K562 (cell line): ENCODE measurements around the gene ZBTB20. TPM values are rescaled to one million over a fixed set of nuclear protein-coding genes. Genes with fewer than 3 reads are reported as not detected.

ENCODE experiments used
- ATAC-seq: fragments of 200-7000 bp; cut with Tn5 transposase; 3 replicates; pipeline ENCODE4 v1.9.1; 2020; ENCODE audit warnings: moderate library complexity
- BruUV-seq: library from RNA; stranded (reverse); fragments of 400-500 nt; replicated peaks from 2 replicates; lab custom pipeline; 2021; lab: Mats Ljungman, UMichigan
- CTCF ChIA-PET: fragments of 300-600 bp; formaldehyde crosslinking; extraction: SDS; loops from one replicate; lab custom pipeline; 2021; ENCODE audit warnings: low intra/inter-chr PET ratio; lab: Yijun Ruan, JAX
- POLR2A ChIA-PET: fragments of 300-600, 350-650 bp; sonication (Branson Sonifier 250); formaldehyde crosslinking; extraction: SDS; loops from one replicate; lab custom pipeline; 2021; ENCODE audit warnings: antibody characterized with exemption, inconsistent platforms; lab: Yijun Ruan, JAX
- DNase-seq, 4 experiments: peaks; one replicate each; pipeline versions ENCODE4 v3.0.0 to v3.0.0-alpha.2; 2011 to 2018; ENCODE audit warnings: low spot score in 3 of 4, mixed read lengths in 3 of 4; ENCODE audit errors: extremely low read depth in 1 of 4
- FAIRE-seq: peaks from 2 replicates; lab custom pipeline; 2011; peaks lifted over from hg19 to GRCh38; lab: Jason Lieb, UNC
- H2AFZ ChIP-seq: 2 replicates; pipeline ENCODE4 v1.6.0; 2011; ENCODE audit warnings: low read depth, low read length, control low read depth, inconsistent platforms
- H3K27ac ChIP-seq: fragments of 200-600 bp; 3 replicates; pipeline ENCODE4 v1.8.0; 2011; ENCODE audit warnings: low read depth, mild to moderate bottlenecking, control low read depth, inconsistent platforms, low read length, moderate library complexity, mixed read lengths; ENCODE audit errors: extremely low read depth
- H3K27me3 ChIP-seq, 2 experiments: fragments of 300-600 bp in 1 of 2; 2 replicates in 1 of 2; 3 replicates in 1 of 2; pipeline versions ENCODE4 v1.6.0 to v1.8.0; 2011; ENCODE audit warnings: inconsistent platforms in 2 of 2, low read length in 2 of 2, mild to moderate bottlenecking in 1 of 2, mixed read lengths in 1 of 2, moderate library complexity in 1 of 2; ENCODE audit not compliant: control insufficient read depth in 2 of 2, insufficient read depth in 2 of 2
- H3K36me3 ChIP-seq: fragments of 300-600 bp; 3 replicates; pipeline ENCODE4 v1.8.0; 2011; ENCODE audit warnings: mild to moderate bottlenecking, low read length, inconsistent platforms; ENCODE audit not compliant: control insufficient read depth, insufficient read depth
- H3K4me1 ChIP-seq, 2 experiments: fragments of 200-600 bp in 1 of 2; replicated peaks in 1 of 2; 2 replicates in 1 of 2; 3 replicates in 1 of 2; pipeline versions ENCODE4 v1.5.1 to v1.8.0; 2011; ENCODE audit warnings: inconsistent platforms in 2 of 2, low read length in 2 of 2, mild to moderate bottlenecking in 1 of 2, mixed read lengths in 1 of 2, moderate library complexity in 1 of 2; ENCODE audit not compliant: control insufficient read depth in 2 of 2, insufficient read depth in 2 of 2
- H3K4me2 ChIP-seq: 2 replicates; pipeline ENCODE4 v1.6.1; 2011; ENCODE audit warnings: low read length, control low read depth, inconsistent platforms, mixed read lengths; ENCODE audit not compliant: insufficient read depth
- H3K4me3 ChIP-seq: fragments of 200-600 bp; sonication (generic), shearing (Covaris generic); 2 replicates; pipeline ENCODE4 v1.5.1; 2016; ENCODE audit warnings: control low read depth, inconsistent platforms
- H3K79me2 ChIP-seq: fragments of 200-600 bp; 3 replicates; pipeline ENCODE4 v1.8.0; 2011; ENCODE audit warnings: low read length, inconsistent platforms; ENCODE audit not compliant: control insufficient read depth, insufficient read depth
- H3K9ac ChIP-seq, 2 experiments: 2 replicates each; pipeline versions ENCODE4 v1.6.0 to v1.6.1; 2011; ENCODE audit warnings: low read depth in 2 of 2, low read length in 2 of 2, control low read depth in 1 of 2, inconsistent platforms in 1 of 2, mild to moderate bottlenecking in 1 of 2, mixed read lengths in 1 of 2; ENCODE audit not compliant: insufficient read depth in 1 of 2
- H3K9me1 ChIP-seq: one replicate; pipeline ENCODE4 v1.6.0; 2011; ENCODE audit warnings: inconsistent platforms, mild to moderate bottlenecking, low read length, moderate library complexity; ENCODE audit not compliant: control insufficient read depth, insufficient read depth
- H3K9me3 ChIP-seq: replicated peaks from 2 replicates; pipeline ENCODE4 v1.5.1; 2011; ENCODE audit warnings: low read depth, low read length, inconsistent platforms; ENCODE audit not compliant: control insufficient read depth, insufficient read depth
- H4K20me1 ChIP-seq: replicated peaks from 2 replicates; pipeline ENCODE4 v1.6.1; 2011; ENCODE audit warnings: low read length, inconsistent platforms, mixed read lengths; ENCODE audit not compliant: control insufficient read depth, insufficient read depth
- C11orf30 ChIP-seq: fragments of 450-650 bp; IDR thresholded peaks from 2 replicates; pipeline ENCODE4 v1.6.1; 2016; ENCODE audit warnings: low read depth, mild to moderate bottlenecking
- CEBPB ChIP-seq: fragments of 450-650 bp; IDR thresholded peaks from 2 replicates; pipeline ENCODE4 v1.6.1; 2016; ENCODE audit warnings: missing genetic modification characterization, missing compliant biosample characterization
- CEBPG ChIP-seq, 3 experiments: fragments of 200-800 bp in 1 of 3; sonication (Bioruptor generic) in 1 of 3; sonication (generic) in 1 of 3; formaldehyde crosslinking in 1 of 3; IDR thresholded peaks in 2 of 3; conservative IDR thresholded peaks in 1 of 3; 2 replicates each; pipeline versions ENCODE4 v1.6.1 to v1.8.0; 2016 to 2022; ENCODE audit warnings: missing compliant biosample characterization in 2 of 3, missing genetic modification characterization in 2 of 3, mild to moderate bottlenecking in 1 of 3, missing genetic modification reagents in 1 of 3
- CXXC5 ChIP-seq: fragments of 250-450 bp; sonication (Bioruptor Pico); IDR thresholded peaks from 2 replicates; pipeline ENCODE4 v1.8.0; 2022; ENCODE audit warnings: inconsistent platforms, mild to moderate bottlenecking, moderate library complexity
- HDAC6 ChIP-seq: IDR thresholded peaks from 2 replicates; pipeline ENCODE4 v1.6.1; 2012; ENCODE audit warnings: low read depth, mild to moderate bottlenecking, control low read depth, inconsistent platforms, low read length, moderate library complexity
- KDM5B ChIP-seq: fragments of 200-600 bp; sonication (generic); IDR thresholded peaks from 2 replicates; pipeline ENCODE4 v1.6.1; 2012; ENCODE audit warnings: low read depth, mild to moderate bottlenecking, moderate library complexity, low read length, control low read depth, inconsistent platforms; ENCODE audit not compliant: insufficient replicate concordance
- MAFF ChIP-seq: IDR thresholded peaks from 2 replicates; pipeline ENCODE4 v1.6.1; 2012; ENCODE audit warnings: low read length, improper control_type of control experiment
- MAFG ChIP-seq: fragments of 450-650 bp; conservative IDR thresholded peaks from 2 replicates; pipeline ENCODE4 v1.6.1; 2016; ENCODE audit warnings: missing genetic modification characterization, missing compliant biosample characterization
- TAL1 ChIP-seq: fragments of 450-650 bp; IDR thresholded peaks from 2 replicates; pipeline ENCODE4 v1.6.1; 2016; ENCODE audit warnings: mild to moderate bottlenecking
- TSC22D4 ChIP-seq: fragments of 450-650 bp; IDR thresholded peaks from 2 replicates; pipeline ENCODE4 v1.6.1; 2016; ENCODE audit warnings: missing genetic modification characterization, missing biosample characterization, control low read depth
- ZNF316 ChIP-seq: fragments of 450-650 bp; IDR thresholded peaks from 2 replicates; pipeline ENCODE4 v1.6.1; 2016
- WGBS: fragments of 100-300 bp; shearing (Covaris generic); methylation state at CpG from one replicate; pipeline ENCODE4 v1.1.6; 2016; ENCODE audit warnings: low coverage, mixed read lengths; ENCODE audit not compliant: insufficient coverage; ENCODE audit errors: missing lambda C conversion rate; 5-methylcytosine and 5-hydroxymethylcytosine counted together
- in situ Hi-C: fragments of 300-500 bp; cut with MboI; formaldehyde crosslinking; loops from 4 replicates; pipeline ENCODE4 v1.15.0; 2018; ENCODE audit warnings: inconsistent platforms, mixed read lengths
- intact Hi-C: fragments of 100-400 bp; cut with micrococcal nuclease; formaldehyde crosslinking; loops from 2 replicates; pipeline ENCODE4 v1.14.2; 2022
- polyA plus RNA-seq, 8 experiments: library from polyadenylated mRNA; depleted of rRNA in 4 of 8; stranded (reverse) in 5 of 8; unstranded in 3 of 8; fragments of >200 nt; fragmentation: Nextera tagmentation in 2 of 8; fragmentation: Illumina TruSeq in 1 of 8; extraction: Ambion mirVana in 2 of 8; extraction: Trizol in 1 of 8; gene quantifications; 2 replicates each; pipeline versions ENCODE4 v1.2.1 to v1.2.3, GENCODE V29; 2011 to 2014; ENCODE audit warnings: inconsistent platforms in 1 of 8, missing spikeins in 1 of 8
- total RNA-seq, 7 experiments: library from RNA; depleted of rRNA in 6 of 7; stranded (reverse); fragments of >200 nt in 6 of 7; fragmentation: Illumina TruSeq in 2 of 7; extraction: Trizol in 2 of 7; gene quantifications; 2 replicates each; pipeline versions ENCODE4 v1.2.1 to v1.2.3, GENCODE V29; 2011 to 2021; ENCODE audit warnings: low replicate concordance in 1 of 7

Gene ZBTB20
- total and polyA plus RNA-seq, 9 of the 15 experiments (the other 6 are each of a cell fraction or from before 2014, with no cell fraction given), result 0.17 to 1.7 (median 0.45) TPM

- in situ Hi-C loops, result no loop called here
- POLR2A ChIA-PET, result no interaction called here
- Histone ChIP-seq H3K9me1 (no peaks in the 10 kb centered on the region), H3K4me2 (no peak overlapping the region), H3K4me3 (no peak overlapping the region), H3K4me1 (no peaks in the 10 kb centered on the region), H3K27me3 (no peaks in the 10 kb centered on the region), H3K27ac (no peak overlapping the region), H4K20me1 (no peaks in the 10 kb centered on the region), H3K9me3 (no peaks in the 10 kb centered on the region), H3K36me3 (no peaks in the 10 kb centered on the region), H3K79me2 (no peaks in the 10 kb centered on the region), H3K9ac (no peak overlapping the region), H2AFZ (no peak overlapping the region)
- no peak for FAIRE-seq
- TF ChIP-seq CEBPB (tag) (peak; percentile 39; the same call in 1 of the 2 replicates), TAL1 (no peak), CEBPG (CRISPR knock-in tag; IDR thresholded peaks at IDR 0.05) (no peak), CEBPG (tag; conservative IDR thresholded peaks at IDR 0.05 in 1 of 2, IDR thresholded peaks at IDR 0.05 in 1 of 2) (peak; percentile 55 to 68; a peak in 3 of 4 replicates), KDM5B (no peak), TSC22D4 (tag) (no peak)
- no peak for DNase-seq
- WGBS, result 3% methylated on average over 2 of the region's 2 CpGs
- intact Hi-C loops, result no loop called here
- CTCF ChIA-PET, result no interaction called here
- no TSS peak for BruUV-seq
- no peak for ATAC-seq
Observed at GRCh38 chr3:114770874-114771273, 376.2 kb downstream of the ZBTB20 start.

GRCh38 chr3:114764056-114764492 lies 383.0 kb downstream of the ZBTB20 start:
- in situ Hi-C loops, result no loop called here
- CTCF ChIA-PET, result no interaction called here
- DNase-seq (no peak), ATAC-seq (no peak), FAIRE-seq (no peak)
- WGBS, result 20% methylated on average over 2 of the region's 4 CpGs
- H3K36me3 ChIP-seq, result no peaks in the 10 kb centered on the region
- no peak overlapping the region for H3K4me3 ChIP-seq
- intact Hi-C loops, result no loop called here
- H4K20me1 ChIP-seq, result no peaks in the 10 kb centered on the region
- H3K9me3 ChIP-seq, result no peaks in the 10 kb centered on the region
- no peaks in the 10 kb centered on the region for H3K9me1 ChIP-seq
- POLR2A ChIA-PET, result no interaction called here
- H2AFZ ChIP-seq, result no peak overlapping the region
- BruUV-seq, result no TSS peak
- H3K27ac ChIP-seq, result no peak overlapping the region
- no peaks in the 10 kb centered on the region for H3K79me2 ChIP-seq
- TF ChIP-seq ZNF316, result peak; percentile 68; the same call in 1 of the 2 replicates
- no peak for TF ChIP-seq CXXC5
- TF ChIP-seq HDAC6, result no peak
- peak; percentile 21; the same call in 1 of the 2 replicates for TF ChIP-seq MAFF
- TF ChIP-seq MAFG (tag), result peak; percentile 64
- TF ChIP-seq C11orf30, result peak; percentile 7; the same call in 1 of the 2 replicates
- no peak overlapping the region for H3K4me2 ChIP-seq
- no peaks in the 10 kb centered on the region for H3K27me3 ChIP-seq
- H3K4me1 ChIP-seq, result no peaks in the 10 kb centered on the region
- H3K9ac ChIP-seq, result no peak overlapping the region
